Measurements from ENCODE around the gene SDC4.

DNA sequence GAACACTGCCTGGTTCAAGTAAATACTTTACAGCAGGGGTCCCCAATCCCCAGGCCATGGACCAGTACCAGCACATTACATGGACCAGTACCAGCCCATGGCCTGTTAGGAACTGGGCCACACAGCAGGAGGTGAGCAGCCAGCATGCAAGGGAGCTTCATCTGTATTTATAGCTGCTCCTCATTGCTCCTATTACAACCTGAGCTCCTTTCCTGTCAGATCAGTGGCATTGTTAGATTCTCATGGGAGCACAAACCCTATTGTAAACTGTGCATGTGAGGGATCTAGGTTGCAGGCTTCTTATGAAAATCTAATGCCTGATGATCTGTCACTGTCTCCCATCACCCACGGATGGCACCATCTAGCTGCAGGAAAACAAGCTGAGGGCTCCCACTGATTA lies 53.6 kb downstream of the SDC4 start:
- TF ChIP-seq, protein P1, sequence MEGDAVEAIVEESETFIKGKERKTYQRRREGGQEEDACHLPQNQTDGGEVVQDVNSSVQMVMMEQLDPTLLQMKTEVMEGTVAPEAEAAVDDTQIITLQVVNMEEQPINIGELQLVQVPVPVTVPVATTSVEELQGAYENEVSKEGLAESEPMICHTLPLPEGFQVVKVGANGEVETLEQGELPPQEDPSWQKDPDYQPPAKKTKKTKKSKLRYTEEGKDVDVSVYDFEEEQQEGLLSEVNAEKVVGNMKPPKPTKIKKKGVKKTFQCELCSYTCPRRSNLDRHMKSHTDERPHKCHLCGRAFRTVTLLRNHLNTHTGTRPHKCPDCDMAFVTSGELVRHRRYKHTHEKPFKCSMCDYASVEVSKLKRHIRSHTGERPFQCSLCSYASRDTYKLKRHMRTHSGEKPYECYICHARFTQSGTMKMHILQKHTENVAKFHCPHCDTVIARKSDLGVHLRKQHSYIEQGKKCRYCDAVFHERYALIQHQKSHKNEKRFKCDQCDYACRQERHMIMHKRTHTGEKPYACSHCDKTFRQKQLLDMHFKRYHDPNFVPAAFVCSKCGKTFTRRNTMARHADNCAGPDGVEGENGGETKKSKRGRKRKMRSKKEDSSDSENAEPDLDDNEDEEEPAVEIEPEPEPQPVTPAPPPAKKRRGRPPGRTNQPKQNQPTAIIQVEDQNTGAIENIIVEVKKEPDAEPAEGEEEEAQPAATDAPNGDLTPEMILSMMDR (IDR thresholded peaks at IDR 0.05) = no peak
- TF ChIP-seq POLR2A (IDR thresholded peaks at IDR 0.05) = no peak
